HG02884 (cell line): ENCODE results near the gene PRAMEF14.
"Not testable (repeated sequence)": the region's sequence is repeated elsewhere in the genome, so short reads cannot be mapped to it uniquely, and the experiment has no call there.

Experiments used
- ATAC-seq: cut with Tn5 transposase; IDR thresholded peaks from one replicate; pipeline ENCODE4 v1.9.1; 2021; ENCODE audit warnings: mild to moderate bottlenecking, moderate library complexity; ENCODE audit not compliant: unreplicated experiment

PRAMEF14 gene

DNA sequence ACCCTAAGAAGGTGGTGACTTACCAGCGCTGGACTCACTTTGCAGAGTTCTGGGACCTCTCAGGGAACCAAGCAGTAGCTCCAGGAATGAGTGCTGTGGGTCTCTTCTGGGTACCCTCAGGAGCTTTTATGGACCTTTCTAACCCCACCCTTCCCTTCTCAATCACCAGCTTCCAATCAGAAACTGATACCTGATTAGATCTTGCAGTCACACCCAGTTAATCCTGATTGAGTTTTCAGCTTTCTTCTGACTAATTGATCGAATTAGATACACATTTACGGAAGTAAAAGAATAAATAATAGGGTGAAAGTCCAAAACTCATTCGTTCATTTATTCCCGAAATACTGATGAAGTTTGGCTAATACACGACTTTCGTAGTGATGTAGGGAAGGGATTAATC, at the start of gene PRAMEF14:
Gene PRAMEF14, minus strand, starts transcription at position 101 of the 400 bp plus-strand sequence. CDS start 1,820 bp downstream, outside the sequence.
- not testable (repeated sequence) for ATAC-seq

GRCh38 chr1:13395311-13395710, 48.4 kb upstream of the PRAMEF14 start:
- ATAC-seq: not testable (repeated sequence)

DNA sequence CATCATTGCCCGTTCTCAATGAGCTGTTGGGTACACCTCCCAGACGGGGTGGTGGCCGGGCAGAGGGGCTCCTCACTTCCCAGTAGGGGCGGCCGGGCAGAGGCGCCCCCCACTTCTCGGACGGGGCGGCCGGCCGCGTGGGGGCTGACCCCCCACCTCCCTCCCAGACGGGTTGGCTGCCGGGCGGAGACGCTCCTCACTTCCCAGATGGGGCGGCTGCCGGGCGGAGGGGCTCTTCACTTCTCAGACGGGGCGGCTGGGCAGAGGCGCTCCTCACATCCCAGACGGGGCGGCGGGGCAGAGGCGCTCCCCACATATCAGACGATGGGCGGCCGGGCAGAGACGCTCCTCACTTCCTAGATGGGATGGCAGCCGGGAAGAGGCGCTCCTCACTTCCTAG, 47.8 kb upstream of the PRAMEF14 start:
- not testable (repeated sequence) for ATAC-seq

DNA sequence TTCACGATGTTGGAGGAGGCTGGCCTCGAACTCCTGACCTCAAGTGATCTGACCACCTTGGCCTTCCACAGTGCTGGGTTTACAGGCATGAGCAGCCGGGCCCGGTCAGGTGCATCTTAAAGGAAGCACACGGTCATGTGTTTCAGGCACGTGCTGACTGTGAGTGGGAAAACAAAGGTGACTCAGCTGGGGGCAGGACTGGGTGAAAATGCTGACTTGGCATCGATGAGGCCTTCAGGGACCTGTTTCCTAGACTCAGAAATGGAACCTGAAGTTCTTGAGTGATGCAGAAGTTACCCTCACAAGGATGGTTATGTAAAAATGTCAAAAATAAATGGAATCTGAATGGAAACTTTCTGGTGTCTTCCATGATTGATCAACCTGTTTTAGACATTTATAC, 46.1 kb upstream of the PRAMEF14 start:
- ATAC-seq: not testable (repeated sequence)

DNA sequence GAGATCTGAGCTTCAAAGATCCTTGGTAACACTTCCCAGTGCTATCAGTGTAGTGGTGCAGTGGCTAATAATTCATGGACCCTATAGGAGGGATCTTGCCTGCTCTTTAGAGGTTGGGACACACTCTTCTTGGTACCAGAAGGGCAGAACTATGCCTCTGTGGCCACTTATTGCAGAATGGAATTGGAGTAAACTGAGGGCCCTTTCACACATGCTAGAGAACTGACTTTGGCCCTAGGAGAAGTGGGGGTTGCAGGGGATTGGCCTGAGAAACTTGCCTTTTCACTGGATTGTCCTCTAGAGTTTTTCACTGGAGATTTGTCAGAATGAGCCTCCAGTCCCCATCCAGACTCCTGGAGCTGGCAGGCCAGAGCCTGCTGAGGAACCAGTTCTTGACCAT, 42.4 kb upstream of the PRAMEF14 start, which contains the start of gene PRAMEF17:
Gene PRAMEF17, plus strand, starts transcription at position 301 of the 400 bp plus-strand sequence. Its CDS starts 26 bp downstream, at position 327.
- ATAC-seq: not testable (repeated sequence)

DNA sequence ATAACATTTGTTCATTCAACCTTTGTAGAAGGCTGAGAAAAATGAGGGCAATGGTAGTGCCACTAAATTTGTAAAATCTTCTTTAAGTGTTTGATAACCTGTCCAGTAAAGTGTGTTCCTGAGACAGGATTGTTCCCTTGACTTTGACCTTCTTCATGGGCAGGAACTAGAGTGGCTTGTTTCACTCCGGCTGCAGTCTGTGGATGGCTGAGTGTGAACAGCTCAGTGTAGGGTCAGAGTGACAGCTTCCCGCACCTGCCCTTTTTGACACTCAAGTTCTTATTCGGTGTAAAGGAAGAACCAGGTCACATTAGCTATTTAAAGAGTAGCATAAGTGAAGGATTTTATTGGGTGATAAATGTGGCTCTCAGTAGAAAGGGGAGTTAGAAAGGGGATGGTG, 33.4 kb upstream of the PRAMEF14 start:
- not testable (repeated sequence) for ATAC-seq

DNA sequence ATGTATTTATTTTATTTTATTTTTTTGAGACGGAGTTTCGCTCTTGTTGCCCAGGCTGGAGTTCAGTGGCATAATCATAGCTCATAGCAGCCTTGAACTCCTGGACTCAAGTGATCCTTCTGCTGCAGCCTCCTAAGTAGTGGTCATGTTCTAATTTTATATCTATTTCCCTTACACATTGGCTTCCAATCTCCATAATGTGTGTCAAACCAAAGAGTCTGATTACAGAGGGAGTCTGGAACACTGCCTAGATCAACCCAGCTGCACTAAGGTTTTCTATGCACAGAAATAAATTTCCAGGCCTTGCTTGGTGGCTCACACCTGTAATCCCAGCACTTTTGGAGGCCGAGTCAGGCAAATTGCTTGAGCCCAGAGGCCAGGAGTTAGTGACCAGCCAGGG, 32.0 kb upstream of the PRAMEF14 start:
- not testable (repeated sequence) for ATAC-seq

GRCh38 chr1:13368544-13368943, 21.6 kb upstream of the PRAMEF14 start:
- ATAC-seq: not testable (repeated sequence)

- not testable (repeated sequence) for ATAC-seq
Measured at GRCh38 chr1:13366536-13366935, 19.6 kb upstream of the PRAMEF14 start.

- not testable (repeated sequence) for ATAC-seq
Measured at GRCh38 chr1:13364928-13365327, 18.0 kb upstream of the PRAMEF14 start.

DNA sequence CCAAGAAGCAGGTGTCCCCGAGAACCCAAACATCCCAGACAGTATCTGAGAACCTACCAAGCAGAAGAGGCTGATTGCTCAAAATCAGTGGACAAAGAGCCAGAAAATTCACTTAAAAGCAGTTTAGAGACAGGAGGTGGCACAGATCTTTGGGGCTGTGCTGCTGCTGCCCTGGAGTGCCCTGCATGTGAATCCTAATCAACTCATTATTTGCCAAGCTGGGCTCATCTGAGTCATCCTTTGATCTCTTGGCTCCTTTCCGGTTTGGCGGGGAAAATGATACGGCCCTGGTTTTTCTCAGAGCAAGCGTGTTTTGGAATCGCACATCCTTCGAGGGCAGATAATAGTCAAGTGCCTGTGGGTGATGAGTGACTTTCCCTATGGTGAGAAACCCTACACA, 15.4 kb upstream of the PRAMEF14 start:
- ATAC-seq: not testable (repeated sequence)

DNA sequence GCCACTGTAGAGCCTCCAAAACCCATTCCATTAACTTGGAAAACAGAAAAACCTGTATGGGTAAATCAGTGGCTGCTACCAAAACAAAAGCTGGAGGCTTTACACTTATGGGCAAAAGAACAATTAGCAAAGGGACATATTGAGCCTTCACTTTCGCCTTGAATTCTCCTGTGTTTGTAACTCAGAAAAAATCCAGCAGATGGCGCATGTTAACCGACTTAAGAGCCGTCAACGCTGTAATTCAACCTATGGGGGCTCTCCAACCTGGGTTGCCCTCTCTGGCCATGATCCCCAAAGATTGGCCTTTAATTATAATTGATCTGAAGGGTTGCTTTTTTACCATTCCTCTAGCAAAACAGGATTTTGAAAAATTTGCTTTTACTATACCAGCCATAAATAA, 9.8 kb upstream of the PRAMEF14 start:
- not testable (repeated sequence) for ATAC-seq

DNA sequence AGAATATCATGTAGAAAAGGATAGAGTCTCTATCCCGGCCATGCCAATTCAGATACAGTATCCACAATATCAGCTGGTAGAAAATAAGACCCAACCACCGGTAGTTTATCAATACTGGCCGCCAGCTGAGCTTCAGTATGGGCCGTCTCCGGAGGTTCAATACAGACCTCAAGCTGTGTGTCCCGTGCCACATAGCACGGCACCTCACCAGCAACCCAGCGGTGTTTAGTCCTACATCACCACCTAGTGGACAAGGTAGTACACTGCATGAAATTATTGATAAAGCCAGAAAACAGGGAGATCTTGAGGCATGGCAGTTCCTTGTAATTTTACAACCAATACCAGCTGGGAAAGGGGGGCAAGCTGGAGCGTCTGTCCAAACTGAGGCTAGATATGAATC, 7.5 kb upstream of the PRAMEF14 start:
- not testable (repeated sequence) for ATAC-seq

GRCh38 chr1:13353476-13353875, 6.5 kb upstream of the PRAMEF14 start:
- not testable (repeated sequence) for ATAC-seq

- ATAC-seq: not testable (repeated sequence)
Measured at GRCh38 chr1:13342496-13342895, 4.4 kb downstream of the PRAMEF14 start.

- not testable (repeated sequence) for ATAC-seq
Measured at GRCh38 chr1:13315281-13315680, 31.7 kb downstream of the PRAMEF14 start, which contains the start of gene PRAMEF15. PRAMEF15 (plus strand) TSS chr1:13315581; CDS start chr1:13318408, 2,827 bp downstream.

DNA sequence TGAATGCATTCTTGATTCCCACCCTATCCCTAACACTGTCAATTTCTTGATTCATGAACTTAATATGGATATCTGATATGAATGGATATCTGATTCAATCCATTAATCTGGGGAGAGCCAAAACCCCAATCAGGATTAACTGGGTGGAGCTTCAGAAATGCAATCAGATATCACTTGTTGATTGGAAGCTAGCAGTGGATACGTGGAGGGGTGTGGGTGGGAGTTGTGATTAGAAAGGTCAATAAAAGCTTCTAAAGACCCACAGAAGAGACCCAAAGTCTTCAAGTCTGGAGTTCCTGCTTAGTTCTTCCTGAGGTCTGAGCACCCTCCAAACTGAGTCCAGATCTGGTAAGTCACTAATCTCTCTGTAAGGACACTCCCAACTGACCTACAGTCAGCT, 43.7 kb downstream of the PRAMEF14 start, which contains the start of gene PRAMEF33:
Gene PRAMEF33, plus strand, starts transcription at position 301 of the 400 bp plus-strand sequence. CDS start 2,416 bp downstream, outside the sequence.
- ATAC-seq: not testable (repeated sequence)

DNA sequence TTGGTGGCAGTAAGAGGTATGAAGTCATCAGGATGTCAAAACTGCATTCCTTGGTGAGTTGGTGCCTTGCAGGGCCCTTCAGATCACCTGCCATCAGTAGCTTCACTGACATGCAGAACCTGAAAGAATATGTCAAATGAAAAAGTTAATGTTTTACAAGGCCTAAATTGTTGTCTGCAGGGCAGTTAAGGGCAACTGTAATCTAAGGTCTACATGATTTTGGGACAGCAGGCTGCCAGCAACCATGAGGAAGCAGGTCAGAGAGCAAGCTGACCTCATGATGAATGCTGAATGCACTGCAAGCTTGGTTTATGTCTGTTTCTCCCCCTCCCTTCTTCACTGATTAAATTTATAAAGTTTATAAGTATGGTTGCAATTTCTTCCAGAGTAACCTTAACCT, 44.7 kb downstream of the PRAMEF14 start:
- ATAC-seq: not testable (repeated sequence)

GRCh38 chr1:13298699-13299098, 48.2 kb downstream of the PRAMEF14 start:
- not testable (repeated sequence) for ATAC-seq

DNA sequence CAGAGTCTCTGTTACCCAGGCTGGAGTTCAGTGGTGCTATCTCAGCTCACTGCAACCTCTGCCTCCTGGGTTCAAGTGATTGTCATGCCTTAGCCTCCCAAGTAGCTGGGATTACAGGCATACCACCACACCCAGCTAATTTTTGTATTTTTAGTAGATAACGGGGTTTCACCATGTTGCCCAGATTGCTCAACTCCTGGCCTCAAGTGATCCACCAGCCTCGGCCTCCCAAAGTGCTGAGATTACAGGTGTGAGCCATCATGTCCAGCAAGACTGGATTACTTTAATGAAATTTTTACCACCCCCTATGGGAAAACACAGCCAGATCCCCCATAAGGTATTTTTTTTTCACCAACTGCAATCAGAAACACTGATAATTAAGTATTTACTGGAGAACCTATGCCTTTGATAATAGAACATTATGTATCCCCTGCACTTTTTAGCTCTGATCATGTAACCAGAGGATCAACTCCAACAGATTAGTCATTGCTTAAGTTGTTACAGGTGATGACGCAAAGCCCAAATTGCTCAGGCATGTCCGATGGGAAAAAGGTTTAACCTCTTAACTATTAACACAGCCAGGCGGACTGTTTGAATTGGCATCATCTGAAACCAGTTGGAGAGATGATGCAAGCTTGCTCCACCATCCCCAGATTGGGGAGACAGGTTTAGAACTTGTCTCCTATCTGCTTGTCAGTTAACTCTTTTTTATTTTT, 49.6 kb downstream of the PRAMEF14 start:
- not testable (repeated sequence) for ATAC-seq
